Frontal cortex (tissue), 4 donors: ENCODE measurements around the gene ABCC8. TPM values are rescaled to one million over a fixed set of nuclear protein-coding genes. Genes with fewer than 3 reads are reported as not detected.
A peak's percentile ranks its signal among the peaks of the same experiment; 100 is the strongest.

ENCODE experiments used
- DNase-seq, 2 donors: peaks; one replicate each; pipeline ENCODE4 v3.0.0; 2012; ENCODE audit warnings: low spot score in 2 of 2
- FAIRE-seq: peaks from 2 replicates; lab custom pipeline; 2012; peaks lifted over from hg19 to GRCh38; lab: Jason Lieb, UNC
- total RNA-seq: library from RNA; depleted of rRNA; stranded (reverse); fragments of >200 nt; gene quantifications from one replicate; pipeline ENCODE4 v1.2.3, GENCODE V29; 2014
- donor health status: control.
- donor health status: control.
- donor health status: control.

The ABCC8 gene
- total RNA-seq, 1 donor from 2014 or later: 8.6 TPM

DNA sequence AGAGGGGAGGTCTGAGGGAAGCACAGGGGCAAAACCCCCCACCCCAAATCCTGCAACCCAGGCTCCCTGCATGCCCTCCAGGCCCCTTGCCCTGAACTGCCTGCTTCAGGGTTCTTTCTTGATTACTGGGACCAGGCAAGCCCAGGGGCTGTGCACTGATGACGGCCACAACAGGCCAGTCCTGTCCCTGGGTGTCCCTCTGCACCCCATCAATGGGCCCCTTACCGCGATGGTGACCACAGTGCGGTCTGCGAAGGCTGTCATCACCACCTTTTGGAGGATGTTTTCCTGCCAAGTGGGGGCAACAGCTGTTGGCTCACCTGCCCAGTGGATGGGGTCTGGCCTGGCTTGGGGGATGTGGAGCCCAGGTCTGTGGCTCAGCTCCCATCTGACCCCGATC lies 83.2 kb downstream of the ABCC8 start:
- FAIRE-seq (no peak), DNase-seq (no peak)

- no peak for DNase-seq
- no peak for FAIRE-seq
Observed at GRCh38 chr11:17392872-17393271, 83.8 kb downstream of the ABCC8 start.

DNA sequence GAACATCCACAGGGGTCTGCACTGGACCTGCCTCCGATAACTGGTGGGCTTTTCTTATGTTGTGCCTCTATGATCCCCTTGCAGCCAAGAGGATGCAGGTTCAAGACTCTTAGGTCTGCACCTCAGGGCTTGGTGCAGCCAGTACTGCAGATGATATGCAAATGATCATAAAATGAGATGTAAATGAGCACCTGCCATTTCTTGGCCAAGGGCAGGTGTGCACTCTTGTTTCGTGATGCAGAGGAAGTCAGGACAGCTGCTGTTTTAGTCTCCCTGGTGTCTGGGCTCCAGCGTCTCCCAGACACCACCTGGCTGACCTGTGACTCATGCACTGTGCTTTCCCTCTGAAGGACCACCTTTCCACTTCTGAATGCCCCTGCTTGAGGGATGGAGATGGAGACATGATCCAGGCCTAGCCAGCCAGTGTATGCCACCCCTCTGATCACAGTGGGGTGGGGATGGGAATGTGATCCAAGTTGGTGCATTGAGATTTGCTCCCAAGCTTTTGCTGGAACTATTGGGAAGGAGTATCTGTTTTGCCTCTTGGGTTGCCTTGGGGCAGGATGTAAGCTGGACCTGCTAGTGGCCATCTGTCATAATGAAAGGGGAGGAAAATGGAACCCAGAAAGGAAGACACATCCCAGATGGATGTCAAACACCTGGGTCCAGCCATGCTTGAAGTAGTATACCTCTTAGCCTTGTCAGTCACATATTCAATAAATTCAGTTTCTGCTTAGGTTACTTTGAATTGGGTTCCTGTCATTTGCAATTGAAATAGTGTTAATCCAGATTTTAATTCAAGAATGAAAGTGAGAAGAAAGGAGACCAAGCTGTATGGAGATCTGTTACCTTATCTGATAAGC lies 84.9 kb downstream of the ABCC8 start:
- DNase-seq (no peak), FAIRE-seq (no peak)

DNA sequence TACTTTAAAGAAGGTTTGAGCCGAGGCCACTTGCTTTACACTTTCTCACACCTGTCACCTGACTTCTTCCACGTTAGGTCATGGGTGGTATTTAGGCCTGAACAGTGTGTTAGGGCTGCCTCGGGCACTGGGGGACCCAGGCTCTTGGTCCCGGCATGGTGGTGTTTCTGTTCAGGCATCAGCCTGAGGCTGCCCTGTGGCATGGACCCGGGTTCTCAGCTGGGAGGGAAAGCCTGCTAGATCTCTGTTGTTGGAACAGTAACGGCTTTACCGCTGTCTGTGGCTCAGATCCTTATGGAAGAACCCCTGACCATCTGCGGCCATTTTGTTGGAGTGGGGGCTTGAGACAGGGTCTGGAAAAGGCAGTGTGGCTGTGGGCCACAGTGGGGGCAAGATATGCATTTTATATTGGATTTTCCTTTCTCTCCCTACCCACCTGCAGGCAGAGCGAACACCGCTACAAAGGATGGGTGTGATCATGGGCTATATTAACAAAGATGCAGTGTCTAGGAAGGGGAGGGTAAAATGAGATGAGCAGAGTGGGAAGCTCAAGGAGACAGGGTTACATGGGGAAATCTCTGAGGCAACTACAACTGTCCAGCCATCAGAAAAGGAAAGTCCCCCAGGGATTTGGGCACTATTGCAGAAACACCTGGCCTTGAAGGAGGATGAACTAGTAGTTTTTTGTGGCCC lies 86.5 kb downstream of the ABCC8 start:
- FAIRE-seq: no peak
- no peak for DNase-seq

DNA sequence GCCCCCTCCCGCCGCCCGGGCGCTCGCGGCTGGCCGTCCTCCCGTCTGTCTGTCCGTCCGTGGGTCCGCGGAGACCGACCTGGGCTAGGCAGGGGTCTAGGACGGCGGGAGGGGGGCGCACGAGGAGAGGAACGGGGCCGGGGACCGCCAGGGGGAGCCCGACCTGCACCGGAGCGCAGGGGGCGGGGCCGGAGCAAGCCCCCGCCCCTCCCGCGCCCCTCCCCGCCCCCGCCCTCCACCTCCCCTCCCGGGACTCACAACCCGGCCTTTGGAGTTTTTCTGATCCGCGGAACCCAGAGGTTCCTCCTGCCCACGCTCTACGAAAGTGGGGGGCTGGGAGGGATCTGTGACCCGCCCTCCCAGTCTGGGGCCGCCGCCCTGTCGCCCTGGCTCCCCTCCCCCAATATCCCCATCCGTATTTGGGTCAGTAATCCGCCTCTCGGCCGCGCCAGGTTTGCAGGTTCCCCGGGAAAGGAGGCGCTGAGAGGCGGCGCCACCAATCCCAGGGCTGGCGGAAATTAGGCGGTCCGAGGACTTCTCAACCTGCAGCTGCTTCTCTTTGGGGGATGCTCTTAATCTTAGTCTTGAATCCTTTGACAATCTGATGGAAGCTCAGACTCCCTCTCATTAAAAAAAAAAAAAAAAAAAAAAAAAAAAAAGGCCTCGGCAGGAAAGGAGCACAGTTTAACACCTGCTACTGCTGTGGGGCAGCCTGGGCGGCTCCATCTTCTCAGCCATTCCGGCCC lies 87.3 kb downstream of the ABCC8 start:
- FAIRE-seq: no peak
- DNase-seq: peak; percentile 72 to 85

GRCh38 chr11:17388609-17389210 lies 87.9 kb downstream of the ABCC8 start, which contains the start of gene KCNJ11:
Gene KCNJ11, minus strand, starts transcription at chr11:17388659. Its CDS starts 568 bp downstream, at chr11:17388091.
- DNase-seq (peak in 1 of 2 donors; percentile 45), FAIRE-seq (no peak)

- FAIRE-seq: no peak
Observed at GRCh38 chr11:17387811-17388210, 88.8 kb downstream of the ABCC8 start.

DNA sequence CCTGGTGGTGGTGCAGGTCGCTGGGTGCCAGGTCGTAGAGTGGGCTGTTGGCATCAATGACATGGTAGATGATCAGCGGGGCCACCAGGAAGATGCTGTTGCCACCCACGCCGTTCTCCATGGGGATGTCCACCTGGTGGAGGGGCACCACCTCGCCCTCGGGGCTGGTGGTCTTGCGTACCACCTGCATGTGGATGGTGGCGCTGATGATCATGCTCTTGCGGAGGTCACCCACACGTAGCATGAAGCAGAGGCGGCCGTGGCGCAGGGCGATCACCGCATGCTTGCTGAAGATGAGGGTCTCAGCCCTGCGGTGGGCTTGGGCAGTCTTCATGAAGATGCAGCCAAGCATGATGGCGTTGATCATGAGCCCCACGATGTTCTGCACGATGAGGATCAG lies 89.4 kb downstream of the ABCC8 start:
- no peak for DNase-seq
- FAIRE-seq: no peak

More at GRCh38 chr11:17387811-17388210, 88.8 kb downstream of the ABCC8 start:
- DNase-seq: no peak

DNA sequence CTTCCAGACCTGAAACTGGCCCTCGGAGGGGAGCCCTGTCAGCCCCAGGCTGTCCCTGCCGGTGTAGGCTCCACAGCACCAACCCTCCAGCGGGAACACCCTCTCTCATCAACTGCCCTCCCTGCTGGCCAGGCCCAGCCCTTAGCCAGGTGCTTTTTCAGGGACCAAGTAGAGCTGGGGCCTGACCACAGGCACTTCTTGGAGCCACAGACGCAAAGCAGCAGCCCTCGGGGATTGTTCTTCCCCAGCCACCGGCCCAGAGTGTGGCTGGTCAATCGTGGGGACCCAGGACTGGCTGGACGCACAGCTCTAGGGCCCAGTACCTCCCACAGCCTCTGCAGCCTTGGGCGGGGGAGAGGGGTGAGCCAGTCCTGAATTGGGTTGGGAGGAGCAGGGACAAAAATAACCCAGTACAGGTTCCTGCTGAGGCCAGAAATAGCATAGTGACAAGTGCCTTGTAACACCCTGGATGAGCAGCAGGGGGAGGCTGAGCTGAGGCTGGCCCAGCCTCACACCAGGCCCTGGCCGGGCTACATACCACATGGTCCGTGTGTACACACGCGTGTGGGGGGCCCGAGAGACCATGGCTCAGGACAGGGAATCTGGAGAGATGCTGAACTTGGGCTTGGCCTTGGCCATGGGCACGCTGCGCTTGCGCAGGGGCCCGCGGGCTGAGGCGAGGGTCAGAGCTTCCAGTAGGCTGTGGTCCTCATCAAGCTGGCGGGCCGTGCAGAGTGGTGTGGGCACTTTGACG lies 90.1 kb downstream of the ABCC8 start:
- DNase-seq (peak in 1 of 2 donors; percentile 54), FAIRE-seq (no peak)

DNA sequence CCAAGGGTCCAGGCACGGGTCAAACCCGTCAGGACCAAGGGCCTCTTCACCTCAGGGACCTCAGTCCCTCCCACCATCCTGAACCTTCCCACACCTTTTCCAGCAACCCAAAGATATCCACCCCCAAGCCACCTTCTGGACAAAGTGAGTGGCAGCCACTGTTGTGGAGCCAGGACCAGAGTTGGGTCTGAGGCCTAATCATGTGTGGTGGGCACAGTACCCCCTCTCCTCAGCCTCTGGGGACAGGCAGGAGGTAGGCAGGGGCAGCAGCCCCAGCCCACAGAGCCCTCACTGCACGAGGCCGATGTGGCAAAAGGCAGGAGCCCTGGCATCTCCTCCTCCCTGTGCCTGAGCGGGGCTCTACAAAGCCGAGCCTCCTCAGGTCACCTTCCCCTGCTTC lies 90.7 kb downstream of the ABCC8 start:
- no peak for DNase-seq
- FAIRE-seq: no peak

DNA sequence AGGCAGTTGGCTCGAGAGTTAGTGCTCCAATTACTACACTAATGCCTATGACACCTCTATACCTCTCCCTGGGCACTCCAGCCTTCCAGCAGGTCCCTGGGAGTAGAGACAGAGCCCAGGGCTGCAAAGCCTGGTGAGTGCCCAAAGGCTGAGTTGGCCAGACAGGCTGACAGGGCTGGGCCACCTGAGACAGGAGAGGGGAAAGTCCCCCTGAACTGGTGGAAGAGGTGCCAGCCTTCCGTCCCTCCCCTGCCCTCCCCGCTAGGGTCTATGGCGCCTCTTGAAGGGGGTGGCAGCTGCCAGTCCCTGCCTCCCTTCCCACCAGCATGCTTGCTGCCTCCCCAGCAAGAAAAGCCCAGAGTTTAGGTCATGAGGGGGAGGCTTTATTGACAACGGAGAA lies 91.2 kb downstream of the ABCC8 start:
- DNase-seq (no peak), FAIRE-seq (no peak)

DNA sequence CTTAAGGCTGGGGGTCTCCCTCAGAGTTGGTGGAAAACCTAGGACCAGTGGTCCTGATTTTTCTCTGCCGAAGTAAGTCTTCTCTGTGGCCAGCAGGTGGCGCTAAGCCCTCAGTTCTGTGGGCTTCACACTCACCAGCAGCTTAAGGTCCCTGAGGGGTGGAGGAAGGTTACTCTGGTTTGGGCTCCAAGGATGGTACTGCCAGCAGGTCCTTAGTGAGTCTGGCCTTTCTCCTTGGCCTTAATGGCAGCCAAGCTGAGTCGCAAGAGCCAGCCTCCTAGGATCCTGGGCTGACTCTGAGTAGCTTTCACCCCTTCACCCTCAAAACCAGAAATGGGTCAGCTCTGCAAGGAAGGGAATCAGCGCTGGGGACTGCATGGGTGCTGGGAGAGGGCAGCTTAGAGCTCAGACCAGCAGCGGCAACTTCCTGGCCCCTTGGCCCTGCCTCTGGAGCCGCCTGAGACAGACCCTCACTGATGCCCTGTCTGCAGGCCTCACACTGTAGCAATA lies 92.6 kb downstream of the ABCC8 start:
- FAIRE-seq: no peak

DNA sequence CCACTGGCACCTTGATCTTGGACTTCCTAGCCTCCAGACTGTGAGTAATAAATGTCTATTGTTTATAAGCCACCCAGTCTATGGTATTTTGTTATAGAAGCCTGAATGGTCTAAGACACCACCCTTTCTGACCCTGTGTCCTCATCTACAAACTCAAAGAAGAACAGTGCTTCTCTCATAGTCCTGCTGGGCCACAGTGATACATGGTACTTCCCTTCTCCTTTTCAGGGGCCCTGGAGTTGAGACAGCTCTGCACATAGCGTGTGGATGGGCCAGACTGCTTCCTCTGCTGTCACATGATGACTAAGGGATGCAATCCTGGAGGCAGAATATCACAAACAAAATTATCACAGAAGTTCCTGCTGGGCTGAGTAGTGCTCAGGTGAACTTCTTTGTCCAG lies 93.2 kb downstream of the ABCC8 start:
- no peak for DNase-seq
- no peak for FAIRE-seq

More for the DNA sequence above, 92.6 kb downstream of the ABCC8 start:
- DNase-seq: no peak

DNA sequence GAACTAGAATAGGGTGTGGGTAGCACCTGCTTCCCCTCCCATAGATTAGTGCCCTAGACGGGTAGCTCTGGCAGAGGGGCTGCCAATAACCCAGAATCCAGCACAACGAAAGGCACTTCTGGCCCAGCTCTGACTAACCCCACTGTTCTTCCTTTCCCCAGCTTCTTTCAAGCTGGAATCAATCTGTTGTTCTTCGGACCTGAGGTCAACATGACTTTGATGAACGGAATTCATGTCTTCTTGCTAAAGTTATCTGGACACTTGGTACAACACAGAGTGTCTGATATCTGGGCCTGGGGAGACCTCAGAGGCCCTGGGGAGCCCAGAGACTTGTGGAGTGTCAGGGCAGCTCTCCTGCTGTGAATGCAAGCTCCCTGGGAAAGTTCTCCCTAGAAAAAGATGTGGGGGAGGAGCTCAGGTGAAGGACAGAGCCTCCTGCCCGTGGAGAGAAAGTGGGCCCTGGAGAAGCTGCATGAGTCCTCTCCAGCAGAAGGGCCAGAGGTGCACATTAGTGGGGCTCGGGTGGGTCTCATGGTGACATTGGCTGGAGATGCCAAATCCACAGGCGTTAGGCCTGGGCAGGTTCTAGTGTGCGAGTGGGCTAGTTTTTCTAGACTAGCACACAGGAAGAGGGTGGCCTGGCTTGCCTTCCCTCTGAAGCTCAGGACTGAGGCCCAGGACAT lies 94.5 kb downstream of the ABCC8 start:
- DNase-seq (no peak), FAIRE-seq (no peak)

DNA sequence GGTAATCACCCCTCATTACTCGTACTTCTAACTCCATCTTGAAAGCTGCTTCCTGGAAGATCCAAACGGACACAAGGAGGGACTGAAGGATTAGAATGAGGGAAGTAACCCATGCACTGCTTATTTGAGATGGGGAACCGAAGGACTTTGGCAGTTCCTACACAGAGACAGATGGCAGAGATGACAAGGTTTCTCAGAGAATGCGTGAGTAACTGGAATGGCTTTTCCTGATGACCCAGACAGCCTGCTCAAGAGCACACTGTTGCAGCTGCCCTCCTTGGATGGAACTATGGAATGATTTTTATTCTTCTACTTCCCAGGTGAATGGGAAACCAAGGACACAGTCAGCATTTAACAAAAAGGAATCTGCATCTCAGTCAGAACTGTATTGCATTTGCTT lies 95.5 kb downstream of the ABCC8 start:
- FAIRE-seq: no peak

GRCh38 chr11:17379383-17380180 lies 97.1 kb downstream of the ABCC8 start:
- FAIRE-seq (no peak), DNase-seq (no peak)

More for the DNA sequence above, 95.5 kb downstream of the ABCC8 start:
- DNase-seq: no peak

GRCh38 chr11:17378655-17379054 lies 98.0 kb downstream of the ABCC8 start:
- FAIRE-seq (no peak), DNase-seq (no peak)

DNA sequence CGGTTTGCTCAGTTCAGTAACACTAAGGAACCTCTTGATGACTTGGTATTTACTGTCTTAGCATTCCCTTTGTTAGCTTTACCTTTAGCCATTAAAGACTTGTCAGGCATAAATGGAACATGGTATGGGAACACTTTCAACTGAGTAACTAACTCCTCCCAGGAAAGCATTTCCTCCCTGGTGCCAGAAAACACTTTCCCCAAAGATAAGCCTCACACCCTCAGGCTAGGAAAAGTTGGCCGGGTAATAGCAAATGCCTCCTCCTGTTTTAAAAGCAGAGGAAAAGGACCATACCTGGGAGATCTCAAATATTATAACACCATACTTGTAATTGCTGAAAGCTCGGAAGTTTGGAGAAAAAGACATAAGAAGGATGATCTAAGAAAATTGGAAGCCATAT lies 100.2 kb downstream of the ABCC8 start:
- DNase-seq (no peak), FAIRE-seq (no peak)
